ENCODE results near the gene TBC1D22A.

The TBC1D22A gene

DNA sequence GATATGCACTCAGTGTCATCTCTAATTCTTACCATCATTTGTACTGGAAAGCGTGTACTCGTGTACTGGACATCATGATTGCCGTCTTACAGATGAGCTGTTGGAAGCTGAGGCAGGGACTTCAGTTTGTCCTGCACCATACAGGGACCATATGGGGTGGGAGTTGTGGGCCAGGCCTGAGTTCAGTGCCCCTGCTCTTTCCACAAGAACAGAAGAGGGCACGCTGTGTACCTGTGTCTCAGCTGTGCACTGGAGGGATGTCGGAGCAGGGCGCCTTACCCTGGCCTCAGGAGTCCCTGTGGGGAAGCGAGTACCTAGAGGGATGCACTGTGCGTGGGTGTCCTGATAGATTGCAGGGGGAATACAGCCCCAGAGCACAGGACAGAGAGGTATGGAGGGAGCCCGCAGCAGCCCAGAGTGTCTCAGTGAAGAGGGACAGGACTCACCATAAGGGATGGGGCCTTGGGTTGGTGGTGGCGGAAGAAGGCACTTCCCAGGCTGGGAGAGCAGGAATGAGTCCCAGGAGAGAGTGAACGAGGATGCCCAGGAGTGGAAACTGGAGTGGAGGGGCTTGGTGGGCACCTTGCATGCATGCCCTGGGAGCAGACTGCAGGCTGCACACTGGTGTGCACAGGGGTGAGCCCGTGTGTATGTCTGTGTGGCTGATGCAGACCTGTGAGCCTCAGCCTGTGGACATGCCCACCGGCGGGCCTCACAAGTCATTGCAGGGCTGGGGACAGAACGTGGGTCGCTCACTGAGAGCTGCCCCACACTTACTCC, 329.7 kb downstream of the TBC1D22A start:
- no peak for DNase-seq

DNA sequence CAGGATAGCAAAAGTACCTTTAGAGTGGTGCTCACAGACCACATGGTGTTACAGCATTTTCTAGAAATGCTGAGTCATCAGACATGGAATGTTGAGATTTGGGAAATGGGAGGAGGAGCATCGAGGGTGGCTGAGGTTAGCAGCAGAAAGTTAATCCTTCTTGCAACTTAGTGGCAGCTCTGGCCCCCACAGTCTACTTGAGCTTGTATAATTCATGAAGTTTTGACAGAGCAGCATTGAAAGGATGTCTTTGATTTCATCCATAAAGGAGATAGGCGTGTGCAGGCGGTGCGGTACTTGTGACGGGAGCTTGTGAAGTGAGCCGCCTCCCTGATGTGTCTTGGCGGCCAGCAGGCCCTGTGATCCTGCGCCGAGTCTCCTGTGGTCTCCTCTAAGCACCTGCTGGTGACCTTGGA, 330.5 kb downstream of the TBC1D22A start:
- no peak for DNase-seq

DNA sequence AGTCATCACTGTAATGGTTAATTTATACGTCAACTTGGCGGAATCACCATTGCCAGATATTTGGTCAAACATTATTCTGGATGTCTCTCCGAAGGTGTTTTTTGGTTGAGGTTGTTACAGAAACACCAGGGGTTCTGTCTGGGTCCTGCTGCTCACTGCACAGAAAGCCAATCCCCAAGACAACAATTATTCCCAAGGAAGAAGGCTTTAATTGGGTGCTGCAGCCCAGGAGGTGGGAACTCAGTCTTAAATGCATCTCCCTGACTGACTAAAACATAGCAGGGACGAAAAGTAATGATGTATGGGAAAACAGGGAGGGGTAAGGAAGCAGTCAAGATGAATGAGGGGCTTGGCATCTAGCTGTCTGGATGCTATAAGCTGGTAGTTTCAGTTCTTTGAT, 331.3 kb downstream of the TBC1D22A start:
- DNase-seq, result no peak

DNA sequence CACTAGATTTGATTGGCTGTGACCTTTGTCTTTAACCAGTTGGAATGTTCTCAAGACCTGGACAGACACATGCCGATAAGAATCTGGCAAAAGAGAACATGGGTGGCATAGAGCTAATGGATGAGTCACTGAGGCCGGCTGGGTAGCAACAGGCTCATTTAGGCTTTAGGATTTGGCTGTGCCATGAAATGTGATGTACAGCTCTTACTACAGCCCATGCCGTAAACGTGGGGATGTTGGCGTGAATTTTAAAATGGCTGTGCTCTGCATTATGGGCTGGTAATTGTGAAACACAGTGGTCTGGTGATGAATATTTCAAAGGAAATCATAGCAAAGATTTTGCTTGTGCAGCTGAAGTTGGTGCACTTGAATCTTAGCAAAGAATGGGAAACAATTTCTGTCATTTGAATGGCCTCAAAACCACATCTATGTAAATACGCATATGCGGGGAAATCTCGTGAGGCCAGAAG, 332.4 kb downstream of the TBC1D22A start:
- no peak for DNase-seq

DNA sequence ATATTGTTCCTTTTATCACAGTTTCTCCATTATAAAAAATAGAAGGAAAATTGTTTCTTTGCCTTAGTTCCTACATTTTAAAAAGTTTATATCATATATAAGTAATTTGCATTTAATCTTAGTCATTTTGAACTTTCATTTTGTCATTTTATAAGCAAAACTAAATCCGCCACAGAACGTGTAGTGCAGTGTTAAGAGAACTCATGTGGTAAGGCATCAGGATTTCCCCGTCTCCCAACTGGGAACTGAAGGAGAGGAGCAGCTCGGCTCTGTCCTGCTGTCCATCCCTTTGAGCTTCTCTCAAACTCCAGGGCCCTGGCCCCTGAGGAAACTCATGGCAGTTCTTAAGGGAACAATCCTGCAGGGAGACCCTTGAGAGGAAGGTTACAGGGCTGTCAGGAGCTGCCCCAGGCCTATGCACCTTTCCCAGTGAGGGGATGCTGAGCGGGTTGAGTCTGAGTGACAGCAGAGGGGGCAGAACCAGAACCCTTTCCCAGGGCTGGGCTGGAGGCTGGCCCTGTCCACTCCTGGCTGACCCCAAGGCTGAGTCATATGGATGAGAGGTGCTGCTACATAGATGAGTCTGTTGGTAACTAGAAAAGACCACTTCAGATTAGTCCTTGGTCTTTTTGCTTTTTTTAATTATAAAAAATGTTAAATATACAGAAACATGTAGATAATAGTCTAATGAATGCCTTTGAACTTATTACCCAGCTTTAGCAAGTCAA, 333.1 kb downstream of the TBC1D22A start:
- DNase-seq, result no peak

DNA sequence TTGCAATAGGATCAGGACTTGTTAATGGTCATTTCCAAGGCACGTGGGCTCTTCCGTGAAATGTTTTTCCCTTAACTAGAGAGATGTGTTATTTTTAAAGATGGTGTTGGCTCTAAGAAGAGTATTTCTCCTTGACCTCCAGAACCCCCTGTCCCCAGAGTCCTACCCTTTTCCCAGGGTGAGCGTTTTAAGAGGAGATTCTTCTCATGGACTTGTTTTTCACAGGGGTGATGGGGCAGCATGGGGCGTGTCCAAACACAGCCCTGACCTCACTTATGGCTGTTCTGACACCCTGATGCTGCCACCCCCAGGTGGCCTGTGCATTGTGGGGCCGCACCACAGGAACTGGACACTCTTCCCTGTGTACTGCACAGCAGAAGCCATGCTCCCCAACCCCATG, 335.7 kb downstream of the TBC1D22A start:
- DNase-seq, result no peak

DNA sequence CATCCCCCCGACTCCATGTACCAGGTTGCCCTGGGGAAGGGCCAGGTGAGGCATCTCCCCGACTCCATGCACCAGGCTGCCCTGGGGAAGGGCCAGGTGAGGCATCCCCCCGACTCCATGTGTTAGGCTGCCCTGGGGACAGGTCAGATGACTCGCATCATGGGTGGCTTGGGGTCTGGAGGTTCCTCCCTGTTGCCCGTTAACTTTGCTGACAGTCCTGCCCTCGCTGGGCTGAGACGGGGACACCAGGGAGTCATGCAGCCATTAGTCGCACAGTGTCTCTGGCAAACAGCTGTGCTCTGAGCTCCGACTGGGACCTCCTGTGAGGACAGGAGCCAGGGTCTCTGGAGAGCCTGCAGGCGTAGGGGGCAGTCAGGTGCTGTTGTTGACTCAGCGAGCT, 336.1 kb downstream of the TBC1D22A start:
- no peak for DNase-seq

DNA sequence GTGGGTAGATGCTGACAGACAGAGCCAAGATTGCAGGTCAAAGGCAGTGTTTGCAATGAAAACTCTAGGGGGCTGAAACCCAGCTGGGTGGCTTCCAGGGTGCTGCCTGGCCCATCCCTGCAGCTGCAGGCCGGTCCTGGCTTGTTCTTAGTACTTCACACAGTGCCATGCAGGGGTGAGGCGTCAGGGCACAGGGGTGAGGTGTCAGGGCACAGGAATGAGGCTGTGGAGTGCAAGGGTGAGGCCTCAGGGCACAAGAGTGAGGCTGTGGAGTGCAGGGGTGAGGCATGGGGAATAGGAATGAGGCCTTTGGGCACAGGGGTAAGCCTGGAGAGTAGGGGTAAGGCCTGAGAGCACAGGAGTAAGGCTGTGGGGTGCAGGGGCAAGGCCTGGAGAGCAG, 337.6 kb downstream of the TBC1D22A start:
- DNase-seq, result no peak

DNA sequence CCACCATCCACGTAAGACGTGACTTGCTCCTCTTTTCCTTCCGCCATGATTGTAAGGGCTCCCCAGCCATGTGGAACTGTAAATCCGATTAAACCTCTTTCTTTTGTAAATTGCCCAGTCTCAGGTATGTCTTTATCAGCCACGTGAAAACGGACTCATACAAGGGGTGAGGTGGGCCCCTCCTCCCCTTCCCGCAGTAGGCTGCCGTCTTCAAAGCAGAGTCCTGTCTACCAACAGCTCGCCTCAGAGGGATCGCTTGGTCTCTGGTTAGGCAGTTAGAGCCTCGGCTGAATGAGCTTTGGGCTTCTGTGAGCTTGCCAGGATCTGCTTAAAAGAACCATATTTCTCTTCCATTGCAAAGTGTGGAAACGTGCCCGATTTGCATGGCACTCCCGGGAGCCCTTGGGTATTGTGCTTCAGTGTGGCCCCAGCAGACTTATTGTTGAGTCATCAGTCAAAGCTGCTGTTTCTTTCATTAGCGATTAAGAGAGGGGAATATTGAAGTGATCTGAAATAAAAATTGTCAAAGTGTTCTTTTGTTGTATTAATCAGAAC, 338.3 kb downstream of the TBC1D22A start:
- no peak for DNase-seq

DNA sequence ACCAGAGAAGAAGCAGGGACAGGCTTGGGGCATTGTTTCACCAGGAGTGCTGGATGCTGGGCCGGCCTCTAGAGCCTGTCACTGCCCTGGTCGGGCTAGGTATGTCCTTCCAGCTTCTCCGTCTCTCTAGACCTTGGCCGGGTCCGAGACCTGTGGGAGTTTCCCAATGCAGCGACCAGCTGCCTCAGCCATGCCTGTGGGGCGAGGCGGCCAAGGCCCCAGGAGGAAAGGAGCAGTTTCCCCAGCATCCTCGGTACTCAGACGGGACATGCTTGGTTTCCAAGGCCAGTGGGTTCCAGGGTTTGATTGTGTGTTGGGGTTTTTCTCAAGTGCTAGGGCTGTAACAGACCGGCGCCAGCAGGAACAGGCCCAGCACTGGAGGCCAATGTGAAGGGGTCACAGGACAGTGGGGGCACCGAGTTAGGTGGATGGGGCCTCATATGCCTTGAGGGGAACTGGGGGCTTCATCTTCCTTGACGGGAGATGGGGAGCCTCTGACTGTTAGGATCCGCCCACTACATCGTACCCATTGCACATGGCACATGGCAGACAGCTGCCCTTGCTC, 339.0 kb downstream of the TBC1D22A start:
- no peak for DNase-seq

DNA sequence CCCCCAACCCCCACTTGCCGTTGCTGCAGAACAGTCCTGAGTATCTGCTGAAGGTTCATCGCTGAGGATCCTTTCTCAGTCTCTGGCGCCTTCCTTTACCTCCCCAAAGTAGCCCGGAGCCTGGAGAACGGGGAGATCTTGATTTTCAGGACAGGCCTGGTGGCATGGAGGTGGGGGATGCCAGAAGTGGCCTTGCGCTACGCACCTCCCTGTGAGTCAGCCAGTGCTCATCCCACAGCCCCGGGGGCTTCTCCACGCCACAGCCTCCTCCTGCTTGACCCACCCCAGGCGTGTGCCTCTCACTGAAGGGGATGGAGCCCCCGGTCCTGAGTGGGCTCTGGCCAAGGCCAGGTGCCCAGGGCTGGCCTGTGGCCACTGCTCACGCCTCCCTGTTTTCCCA, 339.6 kb downstream of the TBC1D22A start:
- no peak for DNase-seq

DNA sequence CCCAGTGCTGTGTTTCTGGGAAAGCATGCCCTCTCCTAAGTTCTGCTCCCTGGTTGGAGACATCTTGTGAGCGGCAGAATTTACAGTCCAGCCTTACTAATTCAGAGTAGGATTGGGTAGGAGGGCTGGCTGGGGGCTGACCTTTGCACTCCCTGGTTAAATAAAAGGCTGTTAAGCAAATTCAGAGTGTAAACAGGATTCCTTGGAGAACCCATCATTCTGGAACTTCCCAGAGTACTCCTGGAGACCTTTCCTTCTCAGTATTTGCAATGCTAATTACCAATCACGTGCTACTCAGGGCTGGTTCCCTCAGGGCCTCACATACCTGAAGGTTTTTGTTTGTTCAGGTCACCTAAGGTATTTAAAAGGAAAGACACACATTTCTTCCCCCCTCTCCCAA, 340.2 kb downstream of the TBC1D22A start:
- no peak for DNase-seq

DNA sequence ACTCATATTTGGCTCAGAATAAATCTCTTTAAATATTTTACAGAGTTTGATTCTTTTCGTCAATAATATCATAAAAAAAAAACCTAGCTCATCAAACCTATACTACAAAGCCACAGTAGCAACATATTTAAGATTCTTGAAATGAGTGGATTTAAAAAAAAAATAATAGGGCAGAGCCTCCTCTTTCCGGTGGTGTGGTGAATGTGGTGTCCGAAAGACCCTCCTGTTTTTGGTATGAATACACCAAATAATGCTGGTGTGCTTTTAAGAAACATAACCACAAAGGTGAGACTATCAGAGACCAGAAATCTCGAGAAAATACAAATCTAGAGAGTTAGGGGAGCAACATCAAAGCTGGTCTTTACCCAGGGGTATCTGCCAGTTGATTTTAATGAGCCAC, 342.6 kb downstream of the TBC1D22A start:
- DNase-seq, result no peak

DNA sequence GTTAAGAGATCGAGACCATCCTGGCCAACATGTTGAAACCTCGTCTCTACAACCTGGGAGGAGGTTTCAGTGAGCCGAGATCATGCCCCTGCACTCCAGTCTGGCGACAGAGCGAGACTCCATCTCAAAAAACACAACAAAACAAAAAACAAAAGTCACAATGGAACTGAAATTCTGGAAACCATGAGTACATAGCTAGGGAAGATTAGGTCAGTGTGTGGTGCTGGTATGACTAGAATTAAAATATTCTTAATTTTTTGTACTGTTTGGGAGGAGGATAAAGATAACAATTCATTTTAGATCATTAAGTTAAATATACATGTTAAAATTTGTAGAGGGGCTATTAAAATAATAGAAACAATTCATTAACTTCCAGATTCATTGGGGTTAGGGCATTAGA, 344.4 kb downstream of the TBC1D22A start:
- DNase-seq, result no peak

DNA sequence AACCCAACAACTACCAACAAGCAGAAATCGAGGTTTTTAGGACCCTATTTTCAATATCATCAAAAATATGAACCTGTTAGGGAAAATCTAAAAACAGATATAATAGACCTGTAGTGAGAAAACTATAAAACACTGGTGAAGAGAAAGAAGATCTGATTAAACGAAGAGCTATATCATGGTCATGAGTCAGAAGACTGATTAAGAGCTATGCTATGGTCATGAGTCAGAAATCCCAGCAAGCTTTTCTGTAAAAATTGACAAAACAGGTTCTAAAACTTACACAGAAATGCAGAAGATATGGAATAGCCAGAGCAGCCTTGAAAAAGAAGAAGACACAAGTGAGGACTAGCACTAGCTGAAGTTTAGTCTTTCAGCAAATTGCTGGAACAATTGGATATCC, 345.0 kb downstream of the TBC1D22A start:
- no peak for DNase-seq

DNA sequence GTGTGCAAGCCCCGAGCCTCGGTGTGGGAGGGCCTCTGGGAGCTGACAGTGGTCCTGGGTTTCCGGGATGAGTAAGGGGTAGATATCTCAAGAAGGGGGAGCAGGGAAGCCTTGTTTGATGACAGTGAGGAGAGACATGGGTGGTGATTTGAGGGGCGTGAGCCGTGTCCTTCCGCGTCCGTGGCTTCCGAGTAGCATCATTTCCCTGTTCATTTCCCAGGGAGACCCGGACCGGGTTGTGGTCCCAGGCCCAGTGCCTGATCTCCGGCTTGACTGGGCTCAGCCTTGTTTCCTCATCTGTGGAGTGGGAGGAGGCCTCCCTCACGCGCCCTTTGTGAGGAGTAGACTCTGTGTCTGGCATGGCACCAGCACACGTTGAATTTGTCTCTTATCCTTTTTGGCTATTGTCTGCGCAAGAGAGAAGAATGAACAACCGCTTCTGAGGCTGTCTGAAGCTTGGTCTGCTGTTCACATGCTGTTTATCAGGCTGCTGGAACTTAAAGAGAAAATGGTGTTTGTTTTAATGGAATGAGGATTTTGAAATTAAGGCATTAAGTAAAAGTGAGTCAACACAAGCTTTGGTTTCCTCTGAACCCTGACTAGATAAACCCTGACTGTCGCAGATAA, 348.5 kb downstream of the TBC1D22A start:
- no peak for DNase-seq

DNA sequence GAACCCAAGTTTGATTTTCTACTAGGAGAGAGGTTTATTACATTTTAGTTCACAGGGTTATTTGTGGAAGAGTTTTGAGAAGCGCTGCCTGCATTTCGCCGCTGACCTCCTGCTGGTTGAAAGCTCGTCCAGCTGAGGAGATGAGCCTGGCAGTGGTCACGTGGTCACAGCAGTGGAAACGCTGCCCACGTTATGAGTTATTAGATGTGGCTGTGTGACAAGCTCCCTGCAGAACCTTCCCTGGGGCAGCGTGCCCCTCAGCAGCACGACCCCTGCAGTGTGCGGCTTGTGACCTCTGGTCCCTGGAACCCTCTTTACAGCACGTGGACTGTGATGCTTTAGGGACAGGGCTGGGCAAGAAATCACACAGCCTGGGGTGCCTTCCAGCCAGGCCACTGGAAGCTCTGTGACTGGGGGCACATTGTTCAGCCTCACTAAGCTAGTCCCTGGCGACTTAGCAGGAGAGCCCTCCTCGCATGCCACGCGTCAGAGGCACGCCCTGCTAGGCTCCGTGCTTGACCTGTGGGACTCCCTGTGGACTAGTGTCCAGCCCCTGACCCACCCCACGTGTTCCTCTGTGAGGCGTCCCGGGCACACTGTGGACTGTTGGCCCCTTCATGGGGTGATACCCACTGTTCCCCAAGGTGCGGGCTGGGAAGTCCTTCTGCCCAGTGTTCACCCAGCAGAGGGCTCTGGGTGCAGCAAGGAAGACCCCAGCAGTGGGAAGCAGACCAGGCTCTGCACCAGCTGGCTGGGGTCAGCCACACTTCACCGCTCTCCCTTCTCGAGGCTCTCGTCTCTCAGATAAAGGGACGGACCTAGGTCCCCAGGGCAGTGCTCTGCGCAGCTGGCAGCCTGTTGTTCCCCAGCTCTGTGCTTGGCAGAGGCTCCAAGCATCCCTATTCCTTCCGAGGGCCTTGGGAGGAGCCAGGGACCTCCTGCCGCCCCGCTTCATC, 349.5 kb downstream of the TBC1D22A start:
- no peak for DNase-seq

DNA sequence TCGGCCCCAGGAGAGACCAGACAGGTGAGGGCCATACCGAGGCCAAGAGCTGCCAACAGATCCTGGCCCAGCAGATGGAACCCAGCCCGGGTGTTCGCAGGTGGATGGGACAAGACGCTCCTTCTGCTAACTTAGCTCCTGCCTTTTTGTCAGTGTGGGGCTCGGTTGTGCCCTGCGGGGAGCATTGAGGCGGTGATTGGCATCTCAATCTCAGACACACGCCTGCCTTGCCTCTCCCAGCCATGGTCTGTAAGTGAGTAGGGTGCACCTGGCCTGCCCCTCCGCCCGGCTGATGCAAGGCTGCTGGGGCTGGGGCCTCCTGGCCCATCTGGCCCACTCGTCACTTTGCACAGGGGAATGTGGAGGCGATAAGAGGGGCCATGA, 350.1 kb downstream of the TBC1D22A start:
- DNase-seq, result no peak

DNA sequence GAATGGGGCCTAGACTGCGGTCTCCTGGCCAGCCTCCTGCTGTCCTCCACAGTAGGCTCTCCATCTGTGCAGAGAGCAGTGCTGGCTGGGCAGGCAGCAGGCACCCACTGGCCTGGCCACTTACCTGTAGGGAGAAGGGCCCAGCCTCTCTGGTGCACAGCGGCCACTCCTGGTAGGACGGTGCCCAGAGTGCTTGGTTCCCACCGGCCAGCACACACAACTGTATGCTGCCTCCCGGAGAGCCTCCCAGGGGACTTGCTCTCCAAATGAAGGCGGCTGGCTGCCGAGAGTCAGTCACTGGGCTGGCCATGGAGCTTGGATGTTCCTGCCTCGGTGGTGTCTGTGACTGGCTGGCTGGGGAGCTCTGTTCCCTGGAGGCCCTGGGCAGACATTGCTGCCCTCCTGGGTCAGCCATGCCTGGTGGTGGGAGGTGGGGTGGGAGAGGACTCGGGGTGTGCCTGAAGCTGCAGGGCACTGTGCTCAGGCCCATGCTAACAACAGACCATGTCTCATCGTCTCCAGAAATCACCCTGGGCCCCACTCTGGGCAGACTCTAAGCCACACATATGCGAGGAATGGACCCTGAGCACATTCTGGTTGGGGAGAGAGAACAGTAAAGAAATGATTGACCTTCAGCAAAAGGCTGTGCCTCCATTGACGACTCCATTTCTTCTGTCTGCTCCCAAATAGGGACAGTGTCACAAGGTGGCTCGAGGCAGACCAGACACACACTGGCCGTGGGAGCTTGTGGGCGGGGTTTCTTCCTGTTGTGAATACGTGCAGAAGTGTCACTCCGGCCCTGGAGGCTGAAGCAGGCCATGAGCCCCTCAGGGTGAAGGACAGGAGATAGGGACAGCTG, 350.8 kb downstream of the TBC1D22A start:
- no peak for DNase-seq

DNA sequence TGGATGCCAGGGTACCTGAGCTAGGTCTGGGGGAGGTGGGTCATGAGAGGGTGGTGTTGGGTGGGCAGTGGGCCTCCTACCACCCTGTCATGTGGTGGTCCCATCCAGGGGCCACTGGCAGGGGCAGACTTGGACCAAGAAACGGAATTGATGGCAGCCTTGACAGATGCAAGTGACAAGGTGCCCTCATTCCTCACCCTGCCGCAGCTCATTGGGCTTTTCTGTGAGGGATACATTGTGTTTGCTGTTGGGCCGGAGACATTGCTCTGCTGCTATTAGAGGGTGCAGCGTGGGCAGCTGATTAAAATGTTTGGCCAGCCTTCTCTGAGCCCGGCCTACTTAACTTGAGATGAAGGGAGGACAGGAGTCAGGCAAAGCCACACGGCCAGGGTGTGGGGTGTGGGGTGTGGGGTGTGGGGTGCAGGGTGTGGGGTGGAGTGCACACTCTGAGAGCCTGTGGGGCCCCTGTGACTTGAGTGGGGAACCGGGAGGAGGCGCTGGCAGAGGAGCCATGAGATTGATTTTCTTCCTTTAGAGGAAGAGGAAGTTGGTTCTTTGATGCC, 351.5 kb downstream of the TBC1D22A start:
- DNase-seq, result no peak
